ENCODE data around the gene NDUFB1. TPM values are rescaled to one million over a fixed set of nuclear protein-coding genes. Genes with fewer than 3 reads are reported as not detected.

The NDUFB1 gene
- 100 to 1,000 TPM; 182 to 325 (median 217) TPM for total RNA-seq

- peak; percentile 84 to 91 (median 89) for DNase-seq
- H3K27me3 ChIP-seq = no peaks in the 10 kb centered on the region
- peak within 1 kb of the TSS; percentile 85 to 95 (median 90) for H3K27ac ChIP-seq
- H3K9me3 ChIP-seq = no peaks in the 10 kb centered on the region
- H3K36me3 ChIP-seq = peaks cover 0 to 21% (median 0%) of the 10 kb centered on the region in 3 donors
- peak within 1 kb of the TSS; percentile 69 to 96 (median 84) for H3K4me3 ChIP-seq
- no peak for TF ChIP-seq CTCF (IDR thresholded peaks at IDR 0.05)
- TF ChIP-seq POLR2A (IDR thresholded peaks at IDR 0.05) = peak in 1 of 2 donors; percentile 62
- H3K4me1 ChIP-seq = peaks cover 0 to 22% (median 6%) of the 10 kb centered on the region in 4 donors
Observed at GRCh38 chr14:92121670-92122350, at the start of gene NDUFB1, which contains the start of gene CPSF2. Gene NDUFB1 (minus strand): TSS chr14:92121706. CDS start chr14:92117637, 4,069 bp downstream. Gene CPSF2 (plus strand): TSS chr14:92121969. CDS start chr14:92130985, 9,016 bp downstream.

- peaks cover 0 to 53% (median 4%) of the 10 kb centered on the region in 3 donors for H3K36me3 ChIP-seq
- TF ChIP-seq CTCF (IDR thresholded peaks at IDR 0.05) (no peak), POLR2A (IDR thresholded peaks at IDR 0.05) (no peak)
- no peaks in the 10 kb centered on the region for H3K9me3 ChIP-seq
- no peaks in the 10 kb centered on the region for H3K4me1 ChIP-seq
- H3K27ac ChIP-seq = no peak overlapping the region
- no peaks in the 10 kb centered on the region for H3K27me3 ChIP-seq
- DNase-seq = no peak
- H3K4me3 ChIP-seq = no peak overlapping the region
Observed at GRCh38 chr14:92164958-92165357, 43.5 kb upstream of the NDUFB1 start.

GRCh38 chr14:92161521-92161920 is 40.0 kb upstream of the NDUFB1 start:
- no peak for DNase-seq
- Histone ChIP-seq H3K9me3 (no peaks in the 10 kb centered on the region), H3K4me3 (no peak overlapping the region), H3K27ac (no peak overlapping the region), H3K4me1 (no peaks in the 10 kb centered on the region), H3K36me3 (peaks cover 0 to 87% (median 4%) of the 10 kb centered on the region in 3 donors), H3K27me3 (no peaks in the 10 kb centered on the region)
- no peak for TF ChIP-seq POLR2A (IDR thresholded peaks at IDR 0.05)
- TF ChIP-seq CTCF (IDR thresholded peaks at IDR 0.05) = no peak

- DNase-seq = no peak
- H3K36me3 ChIP-seq = peaks cover 0 to 96% (median 4%) of the 10 kb centered on the region in 3 donors
- no peak overlapping the region for H3K4me3 ChIP-seq
- TF ChIP-seq CTCF (IDR thresholded peaks at IDR 0.05) (no peak), POLR2A (IDR thresholded peaks at IDR 0.05) (no peak)
- H3K4me1 ChIP-seq = no peaks in the 10 kb centered on the region
- H3K27ac ChIP-seq = no peak overlapping the region
- no peaks in the 10 kb centered on the region for H3K9me3 ChIP-seq
- H3K27me3 ChIP-seq = no peaks in the 10 kb centered on the region
Observed at GRCh38 chr14:92160619-92161018, 39.1 kb upstream of the NDUFB1 start.

- H3K36me3 ChIP-seq = peaks cover 0 to 64% (median 0%) of the 10 kb centered on the region in 3 donors
Observed at GRCh38 chr14:92154283-92154942, 32.9 kb upstream of the NDUFB1 start.

More at GRCh38 chr14:92154283-92154942, 32.9 kb upstream of the NDUFB1 start:
- Histone ChIP-seq H3K27ac (no peak overlapping the region), H3K27me3 (no peaks in the 10 kb centered on the region), H3K9me3 (no peaks in the 10 kb centered on the region), H3K4me1 (no peaks in the 10 kb centered on the region), H3K4me3 (no peak overlapping the region)
- DNase-seq = no peak
- TF ChIP-seq CTCF (IDR thresholded peaks at IDR 0.05) (no peak), POLR2A (IDR thresholded peaks at IDR 0.05) (no peak)
